Esophagus muscularis mucosa (tissue), 4 donors: ENCODE measurements around the gene RBM17. TPM values are rescaled to one million over a fixed set of nuclear protein-coding genes. Genes with fewer than 3 reads are reported as not detected.

Experiments used
- DNase-seq: peaks from one replicate; pipeline ENCODE4 v3.0.0-alpha.2; 2017; ENCODE audit errors: extremely low spot score
- H3K27ac ChIP-seq, 4 donors: fragments of 200-600 bp; sonication (generic); replicated peaks in 1 of 4; 1 replicate in 3 of 4; 2 replicates in 1 of 4; pipeline ENCODE4 v1.5.1; 2016 to 2019; ENCODE audit warnings: mild to moderate bottlenecking in 1 of 4
- H3K27me3 ChIP-seq, 4 donors: fragments of 200-600 bp; sonication (generic); one replicate each; pipeline versions ENCODE4 v1.5.1 to v1.6.0; 2016 to 2019
- H3K36me3 ChIP-seq, 4 donors: fragments of 200-600 bp; sonication (generic); one replicate each; pipeline ENCODE4 v1.5.1; 2016 to 2019
- H3K4me1 ChIP-seq, 4 donors: fragments of 200-600 bp; sonication (generic); one replicate each; pipeline ENCODE4 v1.5.1; 2016 to 2019
- H3K4me3 ChIP-seq, 4 donors: fragments of 200-600 bp; sonication (generic); 1 replicate in 2 of 4; 2 replicates in 2 of 4; pipeline ENCODE4 v1.5.1; 2016 to 2019; ENCODE audit warnings: mild to moderate bottlenecking in 4 of 4, moderate library complexity in 1 of 4
- H3K9me3 ChIP-seq, 4 donors: fragments of 200-600 bp; sonication (generic); 1 replicate in 3 of 4; 2 replicates in 1 of 4; pipeline ENCODE4 v1.5.1; 2016 to 2019
- CTCF ChIP-seq, 3 experiments: fragments of 200-600 bp in 2 of 3; fragments of 450-650 bp in 1 of 3; sonication (generic) in 2 of 3; IDR thresholded peaks; one replicate each; pipeline ENCODE4 v1.5.1; 2017 to 2019; ENCODE audit warnings: antibody characterized with exemption in 3 of 3, mild to moderate bottlenecking in 2 of 3, moderate library complexity in 1 of 3
- EP300 ChIP-seq: sonication (generic); formaldehyde crosslinking; IDR thresholded peaks from one replicate; pipeline ENCODE4 v1.6.1; 2017; ENCODE audit warnings: antibody characterized with exemption
- POLR2A ChIP-seq: fragments of 450-650 bp; IDR thresholded peaks from one replicate; pipeline ENCODE4 v1.6.1; 2017; ENCODE audit warnings: antibody characterized with exemption, moderate library complexity, mild to moderate bottlenecking, low read depth
- POLR2AphosphoS5 ChIP-seq, 2 donors: sonication (generic); formaldehyde crosslinking; IDR thresholded peaks; one replicate each; pipeline ENCODE4 v1.6.1; 2017; ENCODE audit warnings: antibody characterized with exemption in 2 of 2
- WGBS: methylation state at CpG from one replicate; pipeline ENCODE4 v1.1.5; 2018; 5-methylcytosine and 5-hydroxymethylcytosine counted together
- intact Hi-C: fragments of 100-400 bp; cut with DNase I; formaldehyde crosslinking; loops from one replicate; pipeline ENCODE4 v1.15.1; 2023
- total RNA-seq, 4 donors: library from RNA; depleted of rRNA; stranded (reverse); fragments of >200 nt; gene quantifications; one replicate each; pipeline versions ENCODE4 v1.1.0 to v1.2.1, GENCODE V29; 2016

Gene RBM17
- total RNA-seq, 4 donors from 2014 or later, result 48.5 to 72.9 (median 59.5) TPM

GRCh38 chr10:6151087-6151977, 62.5 kb downstream of the RBM17 start:
- TF ChIP-seq CTCF (IDR thresholded peaks at IDR 0.05) (peak; percentile 45 to 66 (median 48)), POLR2A (no peak)
- H3K27ac ChIP-seq, result peak overlapping the region in 3 of 4 donors; percentile 30 to 48 (median 38)
- peaks cover 12 to 45% (median 21%) of the 10 kb centered on the region in 4 donors for H3K4me1 ChIP-seq
- intact Hi-C loops, result no loop called here
- no peaks in the 10 kb centered on the region for H3K9me3 ChIP-seq
- WGBS, result 47% methylated on average over 21 of the region's 22 CpGs
- H3K36me3 ChIP-seq, result peaks cover 0 to 6% (median 4%) of the 10 kb centered on the region in 4 donors
- no peaks in the 10 kb centered on the region for H3K27me3 ChIP-seq
- H3K4me3 ChIP-seq, result peak overlapping the region in 1 of 4 donors; percentile 18
- no peak for DNase-seq

- intact Hi-C loops, result no loop called here
- Histone ChIP-seq H3K36me3 (no peaks in the 10 kb centered on the region), H3K9me3 (no peaks in the 10 kb centered on the region), H3K4me1 (peaks cover 11 to 25% (median 17%) of the 10 kb centered on the region in 4 donors), H3K4me3 (no peak overlapping the region), H3K27me3 (no peaks in the 10 kb centered on the region), H3K27ac (no peak overlapping the region)
- whole genome bisulfite sequencing, result 91% methylated on average over 7 of the region's 7 CpGs
- no peak for TF ChIP-seq EP300
- TF ChIP-seq POLR2AphosphoS5 (IDR thresholded peaks at IDR 0.05), result no peak
- TF ChIP-seq CTCF (IDR thresholded peaks at IDR 0.05), result no peak
- TF ChIP-seq POLR2A, result no peak
- DNase-seq, result no peak
Measured at GRCh38 chr10:6153845-6154244, 65.0 kb downstream of the RBM17 start.

- DNase-seq, result no peak
- 93% methylated on average over 14 of the region's 14 CpGs for WGBS
- intact Hi-C loops, result no loop called here
Measured at GRCh38 chr10:6154566-6154965, 65.7 kb downstream of the RBM17 start.

GRCh38 chr10:6158276-6158675, 69.4 kb downstream of the RBM17 start:
- no peaks in the 10 kb centered on the region for H3K36me3 ChIP-seq
- TF ChIP-seq CTCF (IDR thresholded peaks at IDR 0.05), result no peak
- TF ChIP-seq POLR2A, result no peak
- TF ChIP-seq POLR2AphosphoS5 (IDR thresholded peaks at IDR 0.05), result no peak
- TF ChIP-seq EP300, result no peak
- intact Hi-C loops, result no loop called here
- WGBS, result 89% methylated on average over 7 of the region's 7 CpGs
- peak overlapping the region; percentile 57 to 75 (median 68) for H3K27ac ChIP-seq
- H3K9me3 ChIP-seq, result no peaks in the 10 kb centered on the region
- peaks cover 12 to 23% (median 15%) of the 10 kb centered on the region in 4 donors for H3K4me1 ChIP-seq
- no peak overlapping the region for H3K4me3 ChIP-seq
- no peak for DNase-seq
- H3K27me3 ChIP-seq, result no peaks in the 10 kb centered on the region

More at GRCh38 chr10:6154566-6154965, 65.7 kb downstream of the RBM17 start:
- Histone ChIP-seq H3K4me3 (no peak overlapping the region), H3K9me3 (no peaks in the 10 kb centered on the region), H3K27me3 (no peaks in the 10 kb centered on the region), H3K27ac (no peak overlapping the region), H3K4me1 (peaks cover 11 to 25% (median 17%) of the 10 kb centered on the region in 4 donors), H3K36me3 (no peaks in the 10 kb centered on the region)
- TF ChIP-seq CTCF (IDR thresholded peaks at IDR 0.05) (no peak), POLR2AphosphoS5 (IDR thresholded peaks at IDR 0.05) (no peak)
